ENCODE results near the gene MILR1.
"Not testable (repeated sequence)": the region's sequence is repeated elsewhere in the genome, so short reads cannot be mapped to it uniquely, and the experiment has no call there.

Gene MILR1

GRCh38 chr17:64449545-64449944 lies 630 bp downstream of the MILR1 start:
- TF ChIP-seq MAX (IDR thresholded peaks at IDR 0.05; ENCODE audit: low read depth, low read length) (no peak), MYC (IDR thresholded peaks at IDR 0.05; ENCODE audit: low read depth, low read length) (no peak), CTCF (IDR thresholded peaks at IDR 0.05; ENCODE audit: low read depth, low read length) (no peak), POLR2A (IDR thresholded peaks at IDR 0.05; ENCODE audit: extremely low read depth, insufficient read length) (no peak)
- DNase-seq (ENCODE audit: low read depth), result peak; percentile 59
- peak overlapping the region; percentile 59 for H3K4me3 ChIP-seq (ENCODE audit: low read depth, low read length)

- TF ChIP-seq CTCF (IDR thresholded peaks at IDR 0.05; ENCODE audit: low read depth, low read length), result no peak
- no peak for TF ChIP-seq MAX (IDR thresholded peaks at IDR 0.05; ENCODE audit: low read depth, low read length)
- TF ChIP-seq POLR2A (IDR thresholded peaks at IDR 0.05; ENCODE audit: extremely low read depth, insufficient read length), result no peak
- no peak for TF ChIP-seq MYC (IDR thresholded peaks at IDR 0.05; ENCODE audit: low read depth, low read length)
- H3K4me3 ChIP-seq (ENCODE audit: low read depth, low read length), result no peak overlapping the region
- DNase-seq (ENCODE audit: low read depth), result peak; percentile 67
Measured at GRCh38 chr17:64455993-64456885, 7.3 kb downstream of the MILR1 start.

- DNase-seq (ENCODE audit: low read depth), result no peak
- no peak for TF ChIP-seq CTCF (IDR thresholded peaks at IDR 0.05; ENCODE audit: low read depth, low read length)
- no peak for TF ChIP-seq MAX (IDR thresholded peaks at IDR 0.05; ENCODE audit: low read depth, low read length)
- no peak for TF ChIP-seq POLR2A (IDR thresholded peaks at IDR 0.05; ENCODE audit: extremely low read depth, insufficient read length)
- TF ChIP-seq MYC (IDR thresholded peaks at IDR 0.05; ENCODE audit: low read depth, low read length), result no peak
- no peak overlapping the region for H3K4me3 ChIP-seq (ENCODE audit: low read depth, low read length)
Measured at GRCh38 chr17:64457156-64457555, 8.2 kb downstream of the MILR1 start.

GRCh38 chr17:64458756-64459155 lies 9.8 kb downstream of the MILR1 start:
- TF ChIP-seq CTCF (IDR thresholded peaks at IDR 0.05; ENCODE audit: low read depth, low read length), result no peak
- no peak for TF ChIP-seq MAX (IDR thresholded peaks at IDR 0.05; ENCODE audit: low read depth, low read length)
- TF ChIP-seq POLR2A (IDR thresholded peaks at IDR 0.05; ENCODE audit: extremely low read depth, insufficient read length), result no peak
- TF ChIP-seq MYC (IDR thresholded peaks at IDR 0.05; ENCODE audit: low read depth, low read length), result no peak
- DNase-seq (ENCODE audit: low read depth), result no peak
- no peak overlapping the region for H3K4me3 ChIP-seq (ENCODE audit: low read depth, low read length)

- TF ChIP-seq MAX (IDR thresholded peaks at IDR 0.05; ENCODE audit: low read depth, low read length) (no peak), POLR2A (IDR thresholded peaks at IDR 0.05; ENCODE audit: extremely low read depth, insufficient read length) (no peak), MYC (IDR thresholded peaks at IDR 0.05; ENCODE audit: low read depth, low read length) (no peak), CTCF (IDR thresholded peaks at IDR 0.05; ENCODE audit: low read depth, low read length) (no peak)
- H3K4me3 ChIP-seq (ENCODE audit: low read depth, low read length), result no peak overlapping the region
- no peak for DNase-seq (ENCODE audit: low read depth)
Measured at GRCh38 chr17:64459284-64459747, 10.4 kb downstream of the MILR1 start.

- not testable (repeated sequence) for DNase-seq (ENCODE audit: low read depth); H3K4me3 ChIP-seq (ENCODE audit: low read depth, low read length)
Measured at GRCh38 chr17:64459818-64460217, 10.9 kb downstream of the MILR1 start.
